Measurements from ENCODE around the gene TRIM50.

GRCh38 chr7:73314271-73314670, 13.6 kb downstream of the TRIM50 start:
- TF ChIP-seq EZH2phosphoT487 (IDR thresholded peaks at IDR 0.05; ENCODE audit: insufficient read depth, low read depth) (no peak), EZH2 (IDR thresholded peaks at IDR 0.05; ENCODE audit: insufficient read depth, poor library complexity, severe bottlenecking) (no peak)

All from GM23248 (cell line).